ENCODE data around the gene FKBP14.
A peak's percentile ranks its signal among the peaks of the same experiment; 100 is the strongest.
"Not testable (repeated sequence)": the region's sequence is repeated elsewhere in the genome, so short reads cannot be mapped to it uniquely, and the experiment has no call there.

FKBP14 gene, protein sequence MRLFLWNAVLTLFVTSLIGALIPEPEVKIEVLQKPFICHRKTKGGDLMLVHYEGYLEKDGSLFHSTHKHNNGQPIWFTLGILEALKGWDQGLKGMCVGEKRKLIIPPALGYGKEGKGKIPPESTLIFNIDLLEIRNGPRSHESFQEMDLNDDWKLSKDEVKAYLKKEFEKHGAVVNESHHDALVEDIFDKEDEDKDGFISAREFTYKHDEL

DNA sequence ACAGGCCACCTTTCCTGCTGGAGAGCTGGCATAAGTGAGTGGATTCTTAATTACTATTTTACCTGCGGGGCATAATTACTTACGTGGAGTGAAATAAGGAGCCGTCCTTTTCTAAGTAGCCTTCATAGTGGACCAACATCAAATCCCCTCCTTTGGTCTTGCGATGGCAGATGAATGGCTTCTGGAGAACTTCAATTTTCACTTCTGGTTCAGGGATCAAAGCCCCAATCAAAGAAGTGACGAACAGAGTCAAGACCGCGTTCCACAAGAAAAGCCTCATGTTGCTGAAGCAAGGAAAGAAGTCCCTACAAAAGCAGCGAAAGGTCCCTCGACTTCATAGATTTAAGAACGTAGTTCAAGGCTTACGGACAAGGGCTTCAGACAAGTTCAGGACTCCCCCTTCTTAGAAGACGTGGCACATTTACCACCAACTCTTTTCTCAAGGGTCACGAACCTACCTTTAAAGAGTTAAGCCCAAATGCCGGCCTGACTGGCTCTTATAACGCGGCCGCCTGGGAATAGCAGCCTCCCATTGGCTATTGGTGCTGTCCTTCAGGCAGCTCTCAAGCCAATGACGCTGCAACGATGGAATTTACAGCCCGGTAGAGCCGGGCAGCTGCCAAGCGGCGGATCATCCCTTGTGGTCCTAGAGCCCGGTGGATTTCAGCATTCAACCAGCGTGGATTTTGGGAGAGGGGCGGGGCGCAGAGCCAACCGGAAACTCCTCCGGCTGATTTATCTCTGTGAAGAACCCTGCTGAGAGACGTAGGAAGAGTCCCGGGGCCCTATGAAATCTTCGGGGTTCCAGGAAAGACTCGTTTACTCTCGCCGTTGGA lies at the start of gene FKBP14:
TSS of gene FKBP14 (minus strand) at position 474 of the 836 bp plus-strand sequence. CDS start at position 280, 194 bp downstream.
- peak; percentile 93 for FAIRE-seq
- DNase-seq (ENCODE audit: extremely low spot score, insufficient read length, low read depth), result peak; percentile 76

DNA sequence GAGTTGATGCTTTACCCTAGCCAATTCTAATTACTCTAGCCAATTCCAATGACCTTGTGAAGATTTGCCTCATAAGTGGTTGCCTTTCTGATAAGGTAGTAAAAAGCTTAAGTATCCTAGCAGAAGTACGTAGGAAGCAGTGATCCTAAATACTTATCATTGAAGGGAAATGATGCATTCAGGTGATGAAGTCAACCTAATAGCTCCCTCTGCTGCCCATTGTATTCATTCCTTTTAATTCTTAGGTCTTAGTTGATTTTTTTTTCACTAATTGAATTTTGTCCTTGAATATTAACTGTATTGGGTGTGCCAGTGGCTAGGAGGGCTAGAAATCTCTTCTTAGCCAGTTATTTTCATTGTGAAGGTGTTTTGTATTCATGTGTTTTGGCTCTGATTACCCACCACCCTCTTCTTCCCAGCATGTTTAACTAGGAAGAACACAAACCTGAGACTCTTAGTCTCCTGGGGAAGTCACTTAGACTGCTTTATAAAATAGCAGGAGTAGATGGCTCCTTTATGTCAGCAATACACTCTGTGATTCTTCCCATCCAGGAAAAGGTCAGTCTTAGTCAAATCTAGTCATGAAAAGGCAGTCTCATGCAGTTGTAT lies 48.0 kb upstream of the FKBP14 start:
- FAIRE-seq, result peak; percentile 48

DNA sequence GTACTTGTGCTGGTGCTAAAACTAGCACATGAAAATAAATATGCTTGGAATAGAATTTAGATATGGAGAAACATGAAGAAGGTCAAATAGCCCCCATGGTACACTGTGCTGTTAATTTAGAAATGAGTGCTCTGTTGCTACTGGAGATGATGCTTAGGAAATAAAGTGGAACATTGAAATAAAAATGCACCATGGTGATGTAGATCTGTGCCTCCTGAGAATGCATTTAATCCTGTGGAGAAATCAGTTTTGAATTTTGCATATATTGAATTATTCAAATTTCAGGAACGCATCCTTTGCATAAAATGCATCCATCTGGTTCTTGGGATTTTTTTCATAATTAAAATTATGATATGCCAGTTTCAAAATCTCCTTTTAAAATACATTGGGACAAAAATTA lies 46.2 kb upstream of the FKBP14 start:
- DNase-seq (ENCODE audit: extremely low spot score, insufficient read length, low read depth), result no peak
- FAIRE-seq, result no peak

More for the DNA sequence above, 48.0 kb upstream of the FKBP14 start:
- no peak for DNase-seq (ENCODE audit: extremely low spot score, insufficient read length, low read depth)

DNA sequence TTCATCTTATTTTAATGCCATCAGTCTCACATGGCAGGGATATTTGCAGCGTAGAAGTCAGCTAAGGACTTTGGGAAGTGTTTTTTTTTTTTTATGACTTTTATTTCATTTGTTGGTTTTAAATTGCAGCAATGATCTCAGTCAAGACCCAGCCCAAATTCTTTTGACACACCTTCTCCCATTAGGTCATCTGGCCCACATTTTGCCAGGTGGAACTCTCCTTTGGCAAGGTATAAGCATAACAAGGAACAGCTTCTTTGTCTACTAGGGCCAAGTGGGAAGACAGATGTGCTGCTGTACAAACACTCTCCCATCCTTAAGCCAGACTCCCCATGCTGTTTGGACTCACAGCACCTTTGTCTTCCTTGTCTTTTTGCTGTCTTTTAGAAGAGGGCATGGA lies 43.5 kb upstream of the FKBP14 start:
- FAIRE-seq, result no peak

DNA sequence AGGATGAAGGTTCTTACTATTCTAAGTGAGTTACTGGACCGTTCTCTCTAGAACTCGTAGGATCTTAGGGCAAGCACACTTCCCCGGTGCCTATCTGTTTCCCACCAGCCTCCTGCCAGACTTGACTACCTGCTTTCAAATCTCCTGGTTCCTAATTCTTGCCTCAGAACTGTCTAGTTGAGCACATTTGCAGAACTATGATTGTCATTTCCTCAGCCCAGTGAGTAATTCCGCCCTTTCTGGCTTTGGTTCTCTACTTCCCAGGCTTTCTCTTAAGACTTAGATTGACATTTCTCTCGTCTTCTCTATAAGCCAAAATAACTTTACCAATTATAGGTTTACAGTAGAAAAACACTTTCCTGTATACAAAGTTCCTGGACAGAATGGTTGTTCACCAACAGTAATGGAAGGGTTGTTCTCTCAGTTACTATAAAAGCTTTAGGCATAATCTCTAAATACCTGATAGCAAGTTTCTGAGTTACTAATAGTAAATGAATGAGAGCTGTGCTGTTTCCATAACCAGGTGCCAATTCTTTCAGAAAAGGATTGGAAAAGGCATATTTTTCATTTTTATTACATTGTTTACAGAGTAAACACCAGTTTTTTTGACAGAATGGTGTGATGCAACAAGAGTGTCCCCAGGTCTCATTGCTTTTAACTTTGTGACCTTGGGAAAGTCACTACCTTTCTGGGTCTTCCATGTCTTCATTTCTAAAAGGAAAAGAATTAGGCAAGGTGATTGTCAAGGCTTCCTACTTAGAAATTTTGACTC lies 42.8 kb upstream of the FKBP14 start:
- DNase-seq (ENCODE audit: extremely low spot score, insufficient read length, low read depth) (no peak), FAIRE-seq (no peak)

More for the DNA sequence above, 43.5 kb upstream of the FKBP14 start:
- no peak for DNase-seq (ENCODE audit: extremely low spot score, insufficient read length, low read depth)

DNA sequence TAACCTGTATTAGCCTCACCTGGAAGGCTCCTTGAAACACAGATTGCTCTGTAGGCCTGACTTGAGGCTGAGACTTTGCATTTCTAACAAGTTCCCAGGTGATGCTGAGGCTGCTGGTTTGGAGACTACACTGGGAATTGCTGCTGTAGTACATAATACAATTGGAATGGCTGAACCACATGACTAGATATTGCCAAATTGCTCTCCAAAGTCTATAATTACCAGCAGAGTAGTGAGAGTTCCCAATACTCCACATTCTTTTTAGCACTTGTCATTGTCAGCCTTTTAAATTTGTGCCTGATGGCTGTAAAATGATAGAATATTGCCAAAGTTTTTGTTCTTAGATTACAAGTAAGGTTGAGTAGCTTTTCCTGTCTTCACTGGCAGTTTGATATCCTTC lies 41.6 kb upstream of the FKBP14 start:
- FAIRE-seq, result no peak
- DNase-seq (ENCODE audit: extremely low spot score, insufficient read length, low read depth), result no peak

DNA sequence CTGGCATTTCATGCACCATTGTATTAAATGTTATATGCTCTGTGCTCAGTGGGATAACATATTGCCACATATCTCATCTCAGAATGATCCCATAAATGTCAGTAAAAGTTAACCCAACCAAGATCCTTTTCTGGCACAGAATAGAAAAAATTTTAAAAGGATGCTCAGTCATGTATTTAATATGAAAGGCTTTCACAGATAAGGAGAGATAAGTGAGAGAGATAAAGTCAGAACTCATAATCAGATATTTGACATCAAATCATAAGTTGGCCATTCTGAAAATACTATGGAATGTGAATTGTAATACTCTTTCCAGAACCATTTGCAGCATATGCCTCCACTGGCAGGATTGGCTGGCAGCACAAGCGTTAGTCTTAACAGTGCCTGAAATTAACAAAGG lies 40.2 kb upstream of the FKBP14 start:
- DNase-seq (ENCODE audit: extremely low spot score, insufficient read length, low read depth) (no peak), FAIRE-seq (no peak)

DNA sequence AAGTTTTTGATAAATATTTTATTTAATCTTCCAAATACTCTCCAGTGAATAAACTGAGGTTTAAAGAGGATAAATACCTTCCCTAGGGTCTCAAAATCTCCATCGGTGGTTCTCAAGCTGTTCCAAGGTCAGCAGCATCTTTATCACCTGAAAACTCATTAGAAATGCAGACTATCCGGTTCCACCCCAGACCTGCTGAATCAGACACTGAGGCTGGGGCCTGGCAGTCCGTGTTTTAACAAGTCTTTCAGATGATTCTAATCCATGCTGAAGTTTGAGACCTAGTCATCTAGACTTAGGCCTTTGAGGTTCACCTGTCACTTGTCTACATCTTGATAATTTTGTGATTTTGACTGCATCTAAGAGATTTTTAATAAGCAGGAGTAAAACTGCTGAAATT lies 39.2 kb upstream of the FKBP14 start:
- DNase-seq (ENCODE audit: extremely low spot score, insufficient read length, low read depth), result no peak
- no peak for FAIRE-seq

DNA sequence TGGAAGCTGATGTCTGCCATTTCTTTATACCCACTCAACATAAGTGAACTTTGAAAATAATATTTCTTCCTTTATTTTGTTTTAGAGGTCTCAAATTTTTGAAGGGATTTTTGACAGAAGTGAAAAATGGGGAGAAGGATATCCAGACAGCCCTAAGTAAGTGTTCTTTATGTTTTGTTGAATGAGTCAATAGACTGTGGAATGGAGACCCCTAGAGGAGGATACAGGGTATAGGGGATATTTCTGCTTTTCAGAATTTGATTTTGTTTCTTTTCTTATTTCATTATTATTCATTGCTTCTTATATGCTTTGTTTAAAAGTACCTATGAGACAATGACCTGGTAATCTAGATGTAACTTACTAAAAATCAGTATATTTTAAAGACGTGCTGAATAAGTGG lies 36.1 kb upstream of the FKBP14 start:
- FAIRE-seq (peak; percentile 74), DNase-seq (ENCODE audit: extremely low spot score, insufficient read length, low read depth) (peak; percentile 7)

DNA sequence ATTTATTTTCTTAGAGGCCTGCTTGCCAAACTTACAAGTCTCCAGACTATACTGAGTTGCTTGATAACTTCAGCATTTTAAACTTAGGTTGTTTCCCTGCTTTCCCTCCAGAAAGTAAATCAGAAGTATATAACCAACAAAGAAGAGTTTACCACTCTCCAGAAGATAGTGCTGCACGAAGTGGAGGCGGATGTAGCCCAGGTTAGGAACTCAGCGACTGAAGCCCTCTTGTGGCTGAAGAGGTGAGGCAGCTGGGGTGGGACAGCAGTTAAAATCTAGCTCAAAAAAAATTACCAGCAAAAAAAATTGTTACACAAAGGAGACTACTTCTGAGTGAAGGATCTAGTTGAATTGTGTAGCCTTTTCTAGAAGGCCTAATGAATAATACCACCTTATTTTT lies 35.3 kb upstream of the FKBP14 start:
- peak; percentile 76 for FAIRE-seq
- not testable (repeated sequence) for DNase-seq (ENCODE audit: extremely low spot score, insufficient read length, low read depth)

DNA sequence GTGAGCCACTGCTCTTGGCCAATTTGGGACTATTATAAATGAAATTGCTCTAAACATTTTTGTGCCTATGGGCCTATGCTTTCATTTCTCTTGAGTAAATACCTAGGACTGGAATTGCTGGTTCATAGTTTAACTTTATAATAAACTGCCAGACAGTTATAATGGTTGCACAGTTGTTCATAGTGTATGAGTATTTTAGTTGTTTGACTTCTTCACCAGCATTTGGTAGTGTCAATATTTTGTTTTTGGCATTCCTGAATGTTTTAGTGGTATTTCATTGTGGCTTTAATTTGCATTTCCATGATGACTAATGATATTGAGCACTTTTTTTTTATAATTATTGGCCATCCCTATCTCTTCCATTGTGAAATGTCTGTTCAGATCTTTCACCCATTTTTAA lies 31.2 kb upstream of the FKBP14 start:
- FAIRE-seq (no peak), DNase-seq (ENCODE audit: extremely low spot score, insufficient read length, low read depth) (no peak)

DNA sequence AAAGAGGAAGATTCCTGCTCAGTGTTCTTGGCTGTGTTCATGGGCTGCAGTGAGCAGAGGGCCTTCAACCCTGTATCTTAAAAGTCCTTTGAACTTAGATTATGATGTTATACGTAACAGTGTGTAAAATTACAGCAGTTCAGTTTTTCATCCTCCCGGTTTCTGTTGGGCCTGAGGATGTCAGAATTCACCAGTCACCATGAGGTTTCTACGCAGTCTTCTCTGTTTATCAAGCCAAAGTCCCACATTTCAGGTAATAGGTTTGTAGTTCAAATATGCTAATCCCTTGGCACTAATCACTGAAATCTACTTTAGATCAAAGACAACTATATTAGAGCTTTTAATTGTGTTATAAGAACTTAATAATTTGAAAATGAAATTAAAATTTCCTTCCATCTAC lies 26.6 kb upstream of the FKBP14 start:
- FAIRE-seq (no peak), DNase-seq (ENCODE audit: extremely low spot score, insufficient read length, low read depth) (no peak)

DNA sequence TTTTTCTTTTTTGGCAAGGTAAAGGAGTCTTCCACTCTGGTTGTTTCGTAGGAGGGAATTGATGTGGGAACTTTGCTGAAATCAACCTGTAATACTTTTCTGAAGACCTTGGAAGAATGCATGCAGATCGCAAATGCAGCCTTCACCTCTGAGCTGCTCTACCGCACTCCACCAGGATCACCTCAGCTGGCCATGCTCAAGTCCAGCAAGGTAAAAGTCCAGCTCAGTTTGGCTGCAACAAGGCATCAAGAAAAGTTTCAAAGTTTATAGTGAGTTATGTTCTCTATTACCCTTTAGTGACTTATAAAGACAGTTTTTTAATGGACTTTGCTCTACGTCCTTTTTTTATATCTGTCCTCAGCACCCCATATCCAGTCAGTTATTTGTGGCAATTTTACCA lies 22.7 kb upstream of the FKBP14 start:
- DNase-seq (ENCODE audit: extremely low spot score, insufficient read length, low read depth) (no peak), FAIRE-seq (peak; percentile 12)

DNA sequence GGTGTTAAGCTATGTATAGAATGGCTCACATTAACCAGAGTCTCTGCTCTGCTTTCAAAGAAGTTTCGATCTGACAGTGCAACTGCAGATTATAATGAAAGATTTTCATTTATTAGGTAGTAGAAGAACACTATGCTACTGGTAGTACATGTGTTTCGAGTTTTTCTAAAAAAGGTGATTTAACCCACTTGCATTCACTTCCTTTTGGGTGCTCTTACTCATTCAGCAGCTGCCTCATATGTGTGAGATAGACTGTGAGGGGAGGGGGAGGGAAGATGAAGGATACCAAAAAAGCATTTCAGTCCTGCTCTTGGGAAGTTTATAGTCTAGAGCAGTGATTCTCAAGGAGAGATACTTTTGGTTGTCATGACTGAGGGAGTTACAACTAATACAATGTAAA lies 22.1 kb upstream of the FKBP14 start:
- no peak for FAIRE-seq
- no peak for DNase-seq (ENCODE audit: extremely low spot score, insufficient read length, low read depth)

DNA sequence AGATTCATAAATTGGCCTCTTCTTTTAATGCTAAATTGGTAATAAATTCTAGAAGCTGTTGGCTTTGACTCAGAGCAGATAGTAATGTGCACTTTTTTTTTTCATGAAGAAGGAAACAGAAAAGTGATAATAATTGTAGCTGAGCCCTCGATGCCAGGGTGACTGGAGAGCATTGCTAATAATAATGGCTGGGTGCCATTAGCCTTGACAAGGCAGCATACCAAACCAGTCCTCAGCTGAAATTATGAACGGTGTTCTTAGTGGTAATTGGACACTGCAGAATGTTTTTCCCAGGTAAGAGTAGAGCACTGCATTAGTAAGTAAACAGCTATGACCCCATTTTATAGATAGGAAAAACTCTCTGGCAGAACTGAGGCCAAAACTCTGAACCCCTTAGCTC lies 20.6 kb upstream of the FKBP14 start:
- no peak for FAIRE-seq
- DNase-seq (ENCODE audit: extremely low spot score, insufficient read length, low read depth), result no peak

DNA sequence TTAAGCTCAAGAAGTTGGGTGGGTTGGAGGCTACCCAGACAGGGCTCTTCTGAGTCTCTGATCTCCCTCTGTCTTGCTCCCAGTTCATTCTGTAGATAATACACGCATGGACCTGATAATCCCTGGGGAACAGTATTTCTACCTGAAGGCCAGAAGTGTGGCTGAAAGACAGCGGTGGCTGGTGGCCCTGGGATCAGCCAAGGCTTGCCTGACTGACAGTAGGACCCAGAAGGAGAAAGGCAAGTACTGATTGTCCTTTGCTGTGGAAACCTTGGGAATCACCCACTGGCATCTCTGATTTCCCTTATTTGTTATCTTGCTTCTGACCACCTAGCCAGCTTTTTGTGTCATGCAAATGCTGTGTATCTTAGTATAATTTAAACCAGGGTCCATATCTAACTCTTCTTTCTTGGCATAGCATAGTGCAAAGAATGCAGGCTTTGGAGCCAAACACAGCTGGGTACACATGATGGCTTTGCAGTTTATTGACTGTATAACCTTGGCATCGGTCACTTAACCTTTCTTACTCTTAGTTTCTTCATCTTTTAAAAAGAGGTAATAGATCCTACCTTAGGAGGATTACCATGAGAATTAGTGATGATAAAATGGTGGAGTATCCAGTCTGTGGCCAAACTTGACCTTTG lies 19.7 kb upstream of the FKBP14 start:
- DNase-seq (ENCODE audit: extremely low spot score, insufficient read length, low read depth) (no peak), FAIRE-seq (no peak)

DNA sequence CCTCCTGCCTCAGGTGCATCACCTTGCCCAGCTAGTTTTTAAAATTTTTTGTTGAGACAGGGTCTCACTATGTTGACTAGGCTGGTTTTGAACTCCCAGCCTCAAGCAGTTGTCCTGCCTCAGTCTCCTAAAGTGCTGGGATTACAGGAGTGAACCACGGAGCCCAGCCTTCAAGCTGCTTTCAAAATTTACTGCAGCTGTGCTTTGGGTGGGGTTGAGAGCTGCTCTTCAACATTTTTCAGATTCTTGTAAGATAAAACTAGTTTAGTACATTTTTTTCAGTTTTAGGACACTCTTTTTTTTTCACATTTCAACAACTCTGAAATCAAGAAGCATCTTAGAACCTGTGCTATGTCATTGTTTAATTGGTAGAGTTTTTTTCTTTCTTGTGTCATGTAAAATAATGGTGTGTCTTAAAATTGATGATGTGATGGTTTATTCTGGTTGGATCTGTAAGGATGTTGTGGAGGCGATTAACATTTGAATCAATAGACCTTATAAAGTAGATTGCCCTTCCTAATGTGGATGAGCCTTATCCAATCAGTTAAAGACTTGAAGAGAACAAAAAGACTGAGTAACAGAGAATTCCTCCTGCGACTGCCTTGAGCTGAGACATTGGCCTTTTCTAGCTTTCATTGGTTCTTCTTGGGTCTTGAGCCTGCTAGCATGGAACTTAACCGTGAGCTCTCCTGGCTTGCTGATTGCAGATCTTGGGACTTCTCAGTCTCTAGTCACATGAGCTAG lies 15.2 kb upstream of the FKBP14 start:
- FAIRE-seq (peak; percentile 26), DNase-seq (ENCODE audit: extremely low spot score, insufficient read length, low read depth) (no peak)

DNA sequence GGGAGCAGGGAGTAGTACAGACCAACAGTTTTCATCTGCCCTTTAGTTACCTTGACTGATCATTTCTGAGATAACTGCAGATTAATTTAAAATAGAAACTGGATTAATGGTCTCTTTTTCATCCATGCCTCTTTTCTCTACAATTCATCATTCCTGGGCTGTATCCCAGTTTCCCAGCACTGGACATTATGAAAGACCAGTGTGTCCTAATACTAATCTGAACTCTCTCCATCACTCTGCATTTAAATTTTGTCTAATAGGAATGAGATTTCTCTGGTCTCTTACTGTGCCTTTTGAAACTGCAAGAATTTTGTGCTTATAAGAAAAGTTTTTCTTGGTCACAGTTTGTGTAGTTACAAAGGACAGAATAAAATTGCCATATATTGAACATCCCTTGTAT lies 14.4 kb upstream of the FKBP14 start:
- no peak for FAIRE-seq
- DNase-seq (ENCODE audit: extremely low spot score, insufficient read length, low read depth), result no peak

DNA sequence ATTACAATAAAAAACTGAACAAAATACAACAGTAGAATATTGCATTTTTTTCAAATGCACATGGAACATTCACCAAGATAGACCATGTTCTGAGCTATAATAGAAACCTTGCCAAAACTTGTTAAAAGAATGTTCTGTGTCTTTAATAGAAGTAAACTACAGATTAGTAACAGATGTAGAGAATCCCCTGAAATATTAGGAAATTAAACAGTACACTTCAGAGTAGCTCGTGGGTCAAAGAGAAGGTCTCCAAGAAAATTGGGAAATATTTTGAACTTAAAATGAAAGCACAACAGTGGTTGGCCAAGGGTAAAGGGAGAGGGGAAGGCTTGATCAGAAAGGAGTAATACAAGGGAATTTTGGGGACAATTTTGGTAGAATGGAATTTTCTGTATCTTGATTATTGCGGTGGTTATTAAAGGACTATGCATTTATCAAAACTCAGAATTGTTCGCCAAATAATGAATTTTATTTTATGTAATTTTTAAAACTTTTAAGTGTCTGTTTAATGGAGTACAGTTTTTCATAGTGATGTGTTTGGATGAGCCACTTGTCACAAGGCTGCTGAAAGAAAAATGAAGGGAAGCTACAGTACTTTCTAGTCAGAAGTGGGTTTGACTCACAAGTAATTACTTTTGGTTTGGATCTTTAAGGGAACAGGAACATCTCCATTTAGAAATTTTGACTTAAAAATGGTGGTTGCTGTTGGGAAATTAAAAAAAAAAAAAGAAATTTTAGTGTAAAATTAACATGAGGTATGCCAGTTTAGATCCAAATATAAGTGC lies 11.9 kb upstream of the FKBP14 start:
- FAIRE-seq, result no peak

More for the DNA sequence above, 11.9 kb upstream of the FKBP14 start:
- DNase-seq (ENCODE audit: extremely low spot score, insufficient read length, low read depth), result no peak

Data from GM18507 (cell line).